Esophagus muscularis mucosa (tissue), 4 donors: Measurements from ENCODE around the gene UBALD1. TPM values are rescaled to one million over a fixed set of nuclear protein-coding genes. Genes with fewer than 3 reads are reported as not detected.

ENCODE experiments used
- DNase-seq: peaks from one replicate; pipeline ENCODE4 v3.0.0-alpha.2; 2017; ENCODE audit errors: extremely low spot score
- H3K27ac ChIP-seq, 4 donors: fragments of 200-600 bp; sonication (generic); replicated peaks in 1 of 4; 1 replicate in 3 of 4; 2 replicates in 1 of 4; pipeline ENCODE4 v1.5.1; 2016 to 2019; ENCODE audit warnings: mild to moderate bottlenecking in 1 of 4
- H3K27me3 ChIP-seq, 4 donors: fragments of 200-600 bp; sonication (generic); one replicate each; pipeline versions ENCODE4 v1.5.1 to v1.6.0; 2016 to 2019
- H3K36me3 ChIP-seq, 4 donors: fragments of 200-600 bp; sonication (generic); one replicate each; pipeline ENCODE4 v1.5.1; 2016 to 2019
- H3K4me1 ChIP-seq, 4 donors: fragments of 200-600 bp; sonication (generic); one replicate each; pipeline ENCODE4 v1.5.1; 2016 to 2019
- H3K4me3 ChIP-seq, 4 donors: fragments of 200-600 bp; sonication (generic); 1 replicate in 2 of 4; 2 replicates in 2 of 4; pipeline ENCODE4 v1.5.1; 2016 to 2019; ENCODE audit warnings: mild to moderate bottlenecking in 4 of 4, moderate library complexity in 1 of 4
- H3K9me3 ChIP-seq, 4 donors: fragments of 200-600 bp; sonication (generic); 1 replicate in 3 of 4; 2 replicates in 1 of 4; pipeline ENCODE4 v1.5.1; 2016 to 2019
- CTCF ChIP-seq, 3 experiments: fragments of 200-600 bp in 2 of 3; fragments of 450-650 bp in 1 of 3; sonication (generic) in 2 of 3; IDR thresholded peaks; one replicate each; pipeline ENCODE4 v1.5.1; 2017 to 2019; ENCODE audit warnings: antibody characterized with exemption in 3 of 3, mild to moderate bottlenecking in 2 of 3, moderate library complexity in 1 of 3
- EP300 ChIP-seq: sonication (generic); formaldehyde crosslinking; IDR thresholded peaks from one replicate; pipeline ENCODE4 v1.6.1; 2017; ENCODE audit warnings: antibody characterized with exemption
- POLR2A ChIP-seq: fragments of 450-650 bp; IDR thresholded peaks from one replicate; pipeline ENCODE4 v1.6.1; 2017; ENCODE audit warnings: antibody characterized with exemption, moderate library complexity, mild to moderate bottlenecking, low read depth
- POLR2AphosphoS5 ChIP-seq, 2 donors: sonication (generic); formaldehyde crosslinking; IDR thresholded peaks; one replicate each; pipeline ENCODE4 v1.6.1; 2017; ENCODE audit warnings: antibody characterized with exemption in 2 of 2
- WGBS: methylation state at CpG from one replicate; pipeline ENCODE4 v1.1.5; 2018; 5-methylcytosine and 5-hydroxymethylcytosine counted together
- intact Hi-C: fragments of 100-400 bp; cut with DNase I; formaldehyde crosslinking; loops from one replicate; pipeline ENCODE4 v1.15.1; 2023
- total RNA-seq, 4 donors: library from RNA; depleted of rRNA; stranded (reverse); fragments of >200 nt; gene quantifications; one replicate each; pipeline versions ENCODE4 v1.1.0 to v1.2.1, GENCODE V29; 2016

The UBALD1 gene
- total RNA-seq, 4 donors from 2014 or later: 11.2 to 34.6 (median 17.9) TPM

DNA sequence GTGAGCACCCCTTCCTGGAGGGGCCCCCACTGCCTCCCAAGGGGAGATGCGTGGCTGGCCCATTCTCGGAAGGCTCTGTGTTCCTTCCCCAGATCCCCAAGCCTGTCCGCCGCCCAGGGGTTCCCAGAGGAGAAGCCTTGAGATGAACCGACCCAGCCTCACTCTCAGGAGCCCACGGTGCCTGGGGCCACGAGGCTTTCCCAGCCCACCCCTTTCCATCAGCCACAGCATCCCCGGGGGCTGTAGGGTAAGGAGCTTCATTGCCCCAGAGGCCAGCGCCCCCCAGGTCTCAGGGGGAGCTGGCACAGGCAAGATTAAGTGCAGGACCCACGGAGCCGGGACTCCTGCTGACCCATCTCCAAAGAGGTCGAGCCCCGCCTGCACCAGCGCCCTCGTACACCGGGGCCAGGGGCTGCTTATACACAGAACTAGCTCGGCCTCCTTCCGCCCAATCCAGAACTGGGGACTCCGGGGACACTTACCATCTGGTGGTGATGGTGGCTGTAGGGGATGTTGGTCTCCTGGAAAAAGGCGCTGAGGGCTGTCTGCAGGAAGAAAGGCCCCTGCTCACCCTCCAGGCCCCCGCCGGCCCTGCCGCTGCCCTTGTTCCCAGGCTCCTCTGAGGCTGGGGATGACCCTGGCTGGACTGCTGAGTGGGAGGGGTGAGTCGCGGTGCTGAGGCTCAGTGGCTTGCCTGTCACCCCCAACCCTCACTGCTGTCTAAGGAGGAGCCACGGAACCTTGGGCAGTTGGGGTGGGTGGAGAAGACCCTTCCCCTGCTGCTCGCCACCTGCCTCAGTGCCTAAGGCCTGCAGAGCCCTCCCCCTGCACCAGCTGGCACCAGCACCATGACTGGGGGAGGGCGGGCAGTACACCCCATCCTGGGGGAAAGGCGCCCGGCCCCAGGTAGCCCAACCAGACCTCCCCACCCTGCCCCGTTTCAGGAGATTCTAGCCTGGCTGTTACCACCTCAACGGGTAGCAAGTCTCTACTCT is 4.4 kb downstream of the UBALD1 start:
- peaks cover 17 to 39% (median 33%) of the 10 kb centered on the region in 4 donors for H3K36me3 ChIP-seq
- no peak overlapping the region for H3K4me3 ChIP-seq
- no peak for DNase-seq
- no peaks in the 10 kb centered on the region for H3K9me3 ChIP-seq
- peak overlapping the region in 1 of 4 donors; percentile 97 for H3K27ac ChIP-seq
- TF ChIP-seq CTCF (IDR thresholded peaks at IDR 0.05): no peak
- TF ChIP-seq EP300: no peak
- no peak for TF ChIP-seq POLR2AphosphoS5 (IDR thresholded peaks at IDR 0.05)
- no peak for TF ChIP-seq POLR2A
- peaks cover 35 to 56% (median 46%) of the 10 kb centered on the region in 4 donors for H3K4me1 ChIP-seq
- 77% methylated on average over 17 of the region's 32 CpGs for WGBS
- H3K27me3 ChIP-seq: no peaks in the 10 kb centered on the region
- intact Hi-C loops: loop anchor here (5.0 kb wide), 1 partner anchor 72 kb away; no protein-coding TSS in a partner anchor

DNA sequence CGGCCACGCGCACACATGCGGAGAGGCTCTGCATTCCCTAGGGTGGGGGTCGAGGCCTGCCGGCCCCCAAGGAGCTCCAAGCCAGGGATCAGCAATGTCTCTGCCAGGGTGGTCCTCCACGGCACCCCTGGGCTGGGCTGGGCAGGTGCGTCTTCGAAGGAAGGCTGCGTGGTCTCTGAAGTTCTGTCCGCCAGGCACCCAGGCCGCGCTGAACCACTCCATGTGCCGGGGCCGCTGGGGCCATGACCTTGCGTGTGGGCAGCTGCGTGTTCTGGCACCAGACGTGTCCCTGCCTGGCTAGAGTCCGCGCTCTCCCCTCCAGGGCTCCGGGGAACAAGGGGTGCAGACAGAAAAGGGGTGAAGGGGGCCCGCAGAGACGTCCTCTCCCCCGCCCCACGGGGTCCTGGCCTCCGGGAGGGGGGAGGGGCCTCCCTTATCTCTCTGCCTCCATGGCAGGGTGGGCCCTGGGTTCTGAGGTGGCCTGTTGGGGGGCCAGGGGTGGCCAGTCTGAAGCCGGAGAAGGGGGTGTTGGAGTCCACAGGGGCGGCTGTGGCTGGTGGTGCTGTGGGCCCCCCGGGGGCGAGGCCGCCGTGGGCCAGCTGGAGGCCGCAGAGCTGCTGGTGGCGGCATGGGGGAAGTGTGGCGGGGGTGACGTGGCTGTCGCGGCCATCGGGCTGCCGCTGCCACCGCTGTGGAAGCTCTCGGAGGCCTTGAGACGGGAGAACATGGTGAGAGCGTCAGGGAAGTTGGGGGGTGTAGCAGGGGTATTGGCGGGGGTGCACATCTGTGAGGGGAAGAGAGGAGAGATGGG is 5.3 kb downstream of the UBALD1 start:
- Histone ChIP-seq H3K27ac (no peak overlapping the region), H3K4me1 (peaks cover 29 to 53% (median 41%) of the 10 kb centered on the region in 4 donors), H3K36me3 (peaks cover 17 to 39% (median 33%) of the 10 kb centered on the region in 4 donors), H3K9me3 (no peaks in the 10 kb centered on the region), H3K27me3 (no peaks in the 10 kb centered on the region), H3K4me3 (no peak overlapping the region)
- no peak for TF ChIP-seq EP300
- TF ChIP-seq POLR2AphosphoS5 (IDR thresholded peaks at IDR 0.05): no peak
- no peak for TF ChIP-seq POLR2A
- TF ChIP-seq CTCF (IDR thresholded peaks at IDR 0.05): no peak
- WGBS: 88% methylated on average over 33 of the region's 45 CpGs
- intact Hi-C loops: loop anchor here (5.0 kb wide), 1 partner anchor 73 kb away; no protein-coding TSS in a partner anchor
- DNase-seq: no peak

DNA sequence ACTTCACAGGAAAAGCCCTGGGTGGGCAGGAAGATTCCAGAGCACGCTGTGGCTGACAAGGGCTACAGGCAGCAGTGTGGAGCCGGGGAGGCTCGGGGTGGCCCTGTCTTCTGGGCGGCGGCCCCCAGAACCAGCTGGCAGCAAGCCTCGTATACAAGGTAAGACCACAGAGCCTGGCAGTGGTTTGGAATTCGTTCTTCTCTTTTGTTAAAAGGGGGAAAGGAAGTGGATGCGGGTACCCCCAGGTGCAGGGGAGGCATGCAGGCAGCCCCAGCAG is 6.0 kb downstream of the UBALD1 start:
- no peaks in the 10 kb centered on the region for H3K9me3 ChIP-seq
- no peaks in the 10 kb centered on the region for H3K27me3 ChIP-seq
- no peak for DNase-seq
- H3K4me3 ChIP-seq: no peak overlapping the region
- TF ChIP-seq POLR2AphosphoS5 (IDR thresholded peaks at IDR 0.05) (no peak), POLR2A (no peak), EP300 (no peak), CTCF (IDR thresholded peaks at IDR 0.05) (no peak)
- peaks cover 17 to 39% (median 33%) of the 10 kb centered on the region in 4 donors for H3K36me3 ChIP-seq
- H3K27ac ChIP-seq: no peak overlapping the region
- 86% methylated on average over 7 of the region's 8 CpGs for WGBS
- intact Hi-C loops: no loop called here
- H3K4me1 ChIP-seq: peaks cover 29 to 56% (median 40%) of the 10 kb centered on the region in 4 donors

- Histone ChIP-seq H3K27ac (no peak overlapping the region), H3K4me1 (peaks cover 24 to 56% (median 36%) of the 10 kb centered on the region in 4 donors), H3K9me3 (no peaks in the 10 kb centered on the region), H3K4me3 (no peak overlapping the region), H3K27me3 (no peaks in the 10 kb centered on the region), H3K36me3 (peaks cover 17 to 39% (median 33%) of the 10 kb centered on the region in 4 donors)
- intact Hi-C loops: no loop called here
- 80% methylated on average over 18 of the region's 22 CpGs for WGBS
- TF ChIP-seq EP300 (no peak), CTCF (IDR thresholded peaks at IDR 0.05) (no peak), POLR2A (no peak), POLR2AphosphoS5 (IDR thresholded peaks at IDR 0.05) (no peak)
- DNase-seq: no peak
Observed at GRCh38 chr16:4607841-4608703, 6.6 kb downstream of the UBALD1 start.
